H1 (cell line): ENCODE measurements around the gene UBE2E1. TPM values are rescaled to one million over a fixed set of nuclear protein-coding genes. Genes with fewer than 3 reads are reported as not detected.

ENCODE experiments used
- CTCF ChIA-PET: fragments of 300-600 bp; sonication (Branson Sonifier 250); formaldehyde crosslinking; loops from one replicate; lab custom pipeline; 2021; ENCODE audit not compliant: partially characterized antibody; lab: Charles Lee
- POLR2A ChIA-PET: fragments of 300-600 bp; sonication (Branson Sonifier 250); formaldehyde crosslinking; loops from one replicate; lab custom pipeline; 2021; ENCODE audit warnings: inconsistent platforms; ENCODE audit not compliant: partially characterized antibody; lab: Charles Lee
- DNase-seq, 2 experiments: peaks; one replicate each; pipeline versions ENCODE4 v3.0.0 to v3.0.0-alpha.2; 2010 to 2022; ENCODE audit warnings: low spot score in 2 of 2, low read depth in 1 of 2, mixed read lengths in 1 of 2
- FAIRE-seq: peaks from 2 replicates; lab custom pipeline; 2011; peaks lifted over from hg19 to GRCh38; lab: Jason Lieb, UNC
- H2AFZ ChIP-seq: 2 replicates; pipeline ENCODE4 v1.8.1; 2012; ENCODE audit warnings: low read length, inconsistent platforms
- H2AK5ac ChIP-seq: 2 replicates; pipeline ENCODE4 v1.6.1; 2013; ENCODE audit warnings: low read depth, low read length
- H2BK120ac ChIP-seq: replicated peaks from 2 replicates; pipeline ENCODE3; 2013; ENCODE audit warnings: low read depth, low read length, inconsistent platforms
- H2BK12ac ChIP-seq: 2 replicates; pipeline ENCODE4 v1.6.1; 2013; ENCODE audit warnings: low read depth, low read length
- H2BK15ac ChIP-seq: 2 replicates; pipeline ENCODE4 v1.6.1; 2013; ENCODE audit warnings: low read length
- H2BK20ac ChIP-seq: 2 replicates; pipeline ENCODE4 v1.6.1; 2013; ENCODE audit warnings: low read length
- H2BK5ac ChIP-seq: 2 replicates; pipeline ENCODE4 v1.6.1; 2013; ENCODE audit warnings: low read depth, low read length
- H3K14ac ChIP-seq: 2 replicates; pipeline ENCODE4 v1.6.1; 2013; ENCODE audit warnings: inconsistent platforms; ENCODE audit not compliant: insufficient read length
- H3K18ac ChIP-seq: 2 replicates; pipeline ENCODE4 v1.6.1; 2013; ENCODE audit warnings: low read length; ENCODE audit errors: extremely low read depth
- H3K23ac ChIP-seq: 2 replicates; pipeline ENCODE4 v1.6.1; 2013; ENCODE audit warnings: inconsistent platforms; ENCODE audit not compliant: insufficient read length
- H3K23me2 ChIP-seq: 2 replicates; pipeline ENCODE4 v1.6.1; 2013; ENCODE audit warnings: low read depth, low read length
- H3K27ac ChIP-seq: 2 replicates; pipeline ENCODE4 v1.6.1; 2011; ENCODE audit warnings: low read depth, low read length, inconsistent platforms
- H3K27me3 ChIP-seq, 4 experiments: replicated peaks in 1 of 4; 1 replicate in 1 of 4; 2 replicates in 3 of 4; pipeline versions ENCODE4 v1.6.1 to v1.8.1; 2011 to 2013; ENCODE audit warnings: low read length in 3 of 4, mild to moderate bottlenecking in 3 of 4, inconsistent platforms in 2 of 4, mixed read lengths in 2 of 4, moderate library complexity in 1 of 4; ENCODE audit not compliant: control insufficient read depth in 3 of 4, insufficient read depth in 3 of 4; ENCODE audit errors: extremely low read depth in 1 of 4
- H3K36me3 ChIP-seq, 4 experiments: 2 replicates each; pipeline versions ENCODE4 v1.6.1 to v1.8.1; 2011 to 2013; ENCODE audit warnings: mild to moderate bottlenecking in 4 of 4, low read length in 3 of 4, moderate library complexity in 2 of 4, control low read depth in 1 of 4, inconsistent platforms in 1 of 4; ENCODE audit not compliant: insufficient read depth in 4 of 4, control insufficient read depth in 2 of 4
- H3K4ac ChIP-seq: replicated peaks from 2 replicates; pipeline ENCODE3; 2013; ENCODE audit warnings: low read length, low read depth, mixed read lengths, inconsistent platforms; ENCODE audit not compliant: insufficient read length
- H3K4me1 ChIP-seq, 4 experiments: replicated peaks in 1 of 4; 1 replicate in 1 of 4; 2 replicates in 3 of 4; pipeline versions ENCODE4 v1.6.1 to v1.8.1; 2011 to 2013; ENCODE audit warnings: low read length in 3 of 4, inconsistent platforms in 2 of 4, mixed read lengths in 1 of 4; ENCODE audit not compliant: insufficient read depth in 4 of 4, control insufficient read depth in 3 of 4
- H3K4me2 ChIP-seq, 2 experiments: 2 replicates each; pipeline versions ENCODE4 v1.6.1 to v1.8.1; 2011 to 2013; ENCODE audit warnings: low read depth in 2 of 2, low read length in 2 of 2, control low read depth in 1 of 2, inconsistent platforms in 1 of 2, mild to moderate bottlenecking in 1 of 2; ENCODE audit not compliant: insufficient read depth in 1 of 2
- H3K4me3 ChIP-seq, 4 experiments: fragments of 200-600, 300-600 bp in 1 of 4; sonication (generic), shearing (Covaris generic), sonication (Bioruptor Twin) in 1 of 4; 2 replicates each; pipeline versions ENCODE4 v1.5.1 to v1.8.1; 2011 to 2016; ENCODE audit warnings: low read length in 4 of 4, low read depth in 3 of 4, control low read depth in 2 of 4, inconsistent platforms in 2 of 4, mild to moderate bottlenecking in 2 of 4, mixed read lengths in 1 of 4, moderate library complexity in 1 of 4; ENCODE audit not compliant: insufficient read depth in 2 of 4; ENCODE audit errors: extremely low read depth in 1 of 4
- H3K56ac ChIP-seq: replicated peaks from 2 replicates; pipeline ENCODE3; 2013; ENCODE audit warnings: low read depth, mild to moderate bottlenecking, mixed read lengths, low read length, inconsistent platforms; ENCODE audit not compliant: insufficient read length
- H3K79me1 ChIP-seq: 2 replicates; pipeline ENCODE4 v1.6.1; 2013; ENCODE audit warnings: low read depth, low read length, control low read depth
- H3K79me2 ChIP-seq, 2 experiments: 2 replicates each; pipeline versions ENCODE4 v1.6.1 to v1.8.1; 2012 to 2013; ENCODE audit warnings: low read length in 2 of 2, mild to moderate bottlenecking in 2 of 2, inconsistent platforms in 1 of 2; ENCODE audit not compliant: insufficient read depth in 2 of 2, control insufficient read depth in 1 of 2
- H3K9ac ChIP-seq, 4 experiments: replicated peaks in 1 of 4; 1 replicate in 1 of 4; 2 replicates in 3 of 4; pipeline versions ENCODE4 v1.6.1 to v1.8.1; 2011 to 2013; ENCODE audit warnings: low read depth in 3 of 4, low read length in 3 of 4, control low read depth in 2 of 4, mild to moderate bottlenecking in 2 of 4, moderate library complexity in 2 of 4, inconsistent platforms in 1 of 4; ENCODE audit errors: extremely low read depth in 1 of 4
- H3K9me3 ChIP-seq, 2 experiments: 2 replicates each; pipeline versions ENCODE4 v1.6.1 to v1.8.1; 2012 to 2013; ENCODE audit warnings: mild to moderate bottlenecking in 2 of 2, moderate library complexity in 2 of 2, control low read depth in 1 of 2, inconsistent platforms in 1 of 2, low read depth in 1 of 2, low read length in 1 of 2, mixed read lengths in 1 of 2; ENCODE audit not compliant: insufficient read depth in 2 of 2
- H4K20me1 ChIP-seq, 2 experiments: replicated peaks in 1 of 2; 2 replicates each; pipeline versions ENCODE3 to v1.8.1; 2011 to 2013; ENCODE audit warnings: inconsistent platforms in 2 of 2, low read length in 2 of 2, mild to moderate bottlenecking in 1 of 2; ENCODE audit not compliant: insufficient read depth in 2 of 2, control insufficient read depth in 1 of 2
- H4K5ac ChIP-seq: 2 replicates; pipeline ENCODE4 v1.6.1; 2013; ENCODE audit warnings: low read length, low read depth, mixed read lengths, inconsistent platforms; ENCODE audit not compliant: insufficient read length
- H4K8ac ChIP-seq: 2 replicates; pipeline ENCODE4 v1.8.0; 2013; ENCODE audit warnings: mild to moderate bottlenecking, moderate library complexity, low read length, inconsistent platforms; ENCODE audit not compliant: insufficient read depth; ENCODE audit errors: extremely low read depth
- H4K91ac ChIP-seq: replicated peaks from 2 replicates; pipeline ENCODE3; 2013; ENCODE audit warnings: low read length, mixed read lengths, inconsistent platforms; ENCODE audit not compliant: insufficient read length
- BCL11A ChIP-seq, 2 experiments: IDR thresholded peaks; one replicate each; pipeline ENCODE4 v1.6.1; 2011; ENCODE audit warnings: low read depth in 2 of 2, low read length in 2 of 2, mild to moderate bottlenecking in 2 of 2
- CBX8 ChIP-seq: fragments of 300-800, 300-1000 bp; sonication (generic); IDR thresholded peaks from 2 replicates; pipeline ENCODE4 v1.7.1; 2016; ENCODE audit warnings: low read depth, low read length, borderline replicate concordance
- CHD1 ChIP-seq: IDR thresholded peaks from 2 replicates; pipeline ENCODE4 v1.6.1; 2012; ENCODE audit warnings: low read depth, low read length, improper control_type of control experiment
- CHD2 ChIP-seq: IDR thresholded peaks from 2 replicates; pipeline ENCODE4 v1.6.1; 2012; ENCODE audit warnings: low read length, improper control_type of control experiment
- EP300 ChIP-seq, 2 experiments: IDR thresholded peaks; 1 replicate in 1 of 2; 2 replicates in 1 of 2; pipeline ENCODE4 v1.6.1; 2011 to 2012; ENCODE audit warnings: low read depth in 2 of 2, low read length in 2 of 2, mild to moderate bottlenecking in 2 of 2, borderline replicate concordance in 1 of 2, inconsistent platforms in 1 of 2, moderate library complexity in 1 of 2
- EZH2 ChIP-seq: fragments of 200-600 bp; sonication (generic); IDR thresholded peaks from 2 replicates; pipeline ENCODE4 v1.7.1; 2012; ENCODE audit warnings: low read depth, mild to moderate bottlenecking, moderate library complexity, low read length, inconsistent platforms; ENCODE audit not compliant: severe bottlenecking
- FOSL1 ChIP-seq: IDR thresholded peaks from 2 replicates; pipeline ENCODE4 v1.6.1; 2011; ENCODE audit warnings: mild to moderate bottlenecking, low read depth, low read length, moderate library complexity; ENCODE audit not compliant: insufficient read depth
- JUND ChIP-seq: IDR thresholded peaks from 2 replicates; pipeline ENCODE4 v1.6.1; 2011; ENCODE audit warnings: mild to moderate bottlenecking, improper control_type of control experiment, low read length
- SP2 ChIP-seq: IDR thresholded peaks from 2 replicates; pipeline ENCODE4 v1.6.1; 2012; ENCODE audit warnings: mild to moderate bottlenecking, low read length, inconsistent platforms
- SUZ12 ChIP-seq: fragments of 200-600 bp; sonication (generic); IDR thresholded peaks from 2 replicates; pipeline ENCODE4 v1.6.1; 2012; ENCODE audit warnings: mild to moderate bottlenecking, inconsistent platforms, low read length, moderate library complexity, mixed read lengths
- TAF1 ChIP-seq: IDR thresholded peaks from 2 replicates; pipeline ENCODE4 v1.6.1; 2011; ENCODE audit warnings: mild to moderate bottlenecking, low read depth, low read length
- WGBS, 2 experiments: shearing (Covaris generic) in 1 of 2; methylation state at CpG; one replicate each; pipeline versions ENCODE4 v1.1.6 to v1.1.7; 2013 to 2015; ENCODE audit warnings: low lambda C conversion rate in 2 of 2, mixed read lengths in 2 of 2, inconsistent platforms in 1 of 2, low coverage in 1 of 2, missing lambda C conversion rate in 1 of 2; ENCODE audit not compliant: insufficient replicate concordance in 2 of 2, insufficient coverage in 1 of 2, insufficient read length in 1 of 2; ENCODE audit errors: extremely low coverage in 1 of 2, missing lambda C conversion rate in 1 of 2; 5-methylcytosine and 5-hydroxymethylcytosine counted together
- polyA plus RNA-seq, 7 experiments: library from polyadenylated mRNA; depleted of rRNA in 3 of 7; stranded (reverse) in 5 of 7; unstranded in 2 of 7; fragments of >200 nt in 5 of 7; fragments of 200-250 nt in 2 of 7; gene quantifications; 1 replicate in 5 of 7; 2 replicates in 1 of 7; 4 replicates in 1 of 7; pipeline versions ENCODE4 v1.2.1 to v1.2.3, GENCODE V29; 2011 to 2013; ENCODE audit warnings: missing spikeins in 2 of 7, mixed read lengths in 2 of 7
- total RNA-seq: library from RNA; stranded (reverse); fragmentation: NEBNext Ultra II Directional; extraction: Animal tissue kit (Norgen Biotek cat#: 25700); gene quantifications from 2 replicates; pipeline ENCODE4 v1.2.1, GENCODE V29; 2021
- TF ChIP-seq, protein P1 (sequence below): IDR thresholded peaks from 2 replicates; pipeline ENCODE4 v1.6.1; 2011; ENCODE audit warnings: low read length, improper control_type of control experiment

Gene UBE2E1
- total and polyA plus RNA-seq, 2 of the 8 experiments (the other 6 are each of a cell fraction or from before 2014, with no cell fraction given), result 109 to 141 TPM

DNA sequence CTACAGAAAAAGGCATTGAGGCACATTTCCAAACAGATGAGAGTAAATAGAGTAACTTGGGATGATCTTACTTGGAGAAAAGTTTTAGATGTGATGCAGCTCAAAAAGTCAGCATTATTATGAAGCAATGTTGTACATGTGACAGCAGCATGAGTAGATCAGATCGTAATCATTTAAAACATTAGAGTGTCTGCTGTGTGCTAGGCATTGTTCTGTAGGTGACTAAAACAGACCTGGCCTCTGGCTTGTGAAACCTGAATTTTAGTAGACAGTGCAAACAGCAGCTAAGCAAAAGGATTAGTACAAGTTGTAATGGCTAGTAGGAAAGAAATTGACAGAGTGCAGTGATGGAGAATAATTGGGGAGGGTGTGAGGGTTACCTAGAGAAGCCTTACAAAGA lies 15.1 kb downstream of the UBE2E1 start:
- H3K14ac ChIP-seq, result no peak overlapping the region
- TF ChIP-seq JUND (no peak), EZH2 (no peak), BCL11A (IDR thresholded peaks at IDR 0.05; ENCODE audit: low read depth in 2 of 2, low read length in 2 of 2) (no peak), EP300 (IDR thresholded peaks at IDR 0.05; ENCODE audit: borderline replicate concordance in 1 of 2, low read depth in 2 of 2, low read length in 2 of 2) (no peak), CHD2 (no peak), TAF1 (no peak), CBX8 (no peak), SP2 (no peak), CHD1 (no peak), SUZ12 (no peak), FOSL1 (no peak)
- TF ChIP-seq, protein P1, sequence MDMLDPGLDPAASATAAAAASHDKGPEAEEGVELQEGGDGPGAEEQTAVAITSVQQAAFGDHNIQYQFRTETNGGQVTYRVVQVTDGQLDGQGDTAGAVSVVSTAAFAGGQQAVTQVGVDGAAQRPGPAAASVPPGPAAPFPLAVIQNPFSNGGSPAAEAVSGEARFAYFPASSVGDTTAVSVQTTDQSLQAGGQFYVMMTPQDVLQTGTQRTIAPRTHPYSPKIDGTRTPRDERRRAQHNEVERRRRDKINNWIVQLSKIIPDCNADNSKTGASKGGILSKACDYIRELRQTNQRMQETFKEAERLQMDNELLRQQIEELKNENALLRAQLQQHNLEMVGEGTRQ, result no peak

More for the DNA sequence above, 15.1 kb downstream of the UBE2E1 start:
- Histone ChIP-seq H4K20me1 (peaks cover 7 to 21% of the 10 kb centered on the region in 2 experiments), H3K9me3 (no peaks in the 10 kb centered on the region), H2BK12ac (no peak overlapping the region), H3K79me2 (peaks cover 11 to 94% of the 10 kb centered on the region in 2 experiments), H4K8ac (no peak overlapping the region), H3K23ac (no peak overlapping the region), H3K27me3 (no peaks in the 10 kb centered on the region), H3K23me2 (no peaks in the 10 kb centered on the region; the same call in 1 of the 2 replicates), H2BK5ac (no peak overlapping the region), H3K4ac (no peak overlapping the region), H2BK15ac (no peak overlapping the region), H3K18ac (no peak overlapping the region), H2BK20ac (no peak overlapping the region), H2AFZ (no peak overlapping the region), H3K4me3 (no peak overlapping the region), H3K56ac (no peak overlapping the region), H3K27ac (no peak overlapping the region), H3K4me1 (peaks cover 0 to 17% (median 9%) of the 10 kb centered on the region in 4 experiments; a peak in 4 of 7 replicates), H4K5ac (no peak overlapping the region), H3K9ac (no peak overlapping the region), H2AK5ac (no peak overlapping the region), H2BK120ac (no peak overlapping the region), H3K79me1 (peaks cover 9% of the 10 kb centered on the region; the same call in 1 of the 2 replicates), H3K4me2 (no peak overlapping the region), H3K36me3 (peaks cover 0 to 15% (median 0%) of the 10 kb centered on the region in 4 experiments; a peak in 2 of 8 replicates), H4K91ac (no peak overlapping the region)
- no peak for FAIRE-seq
- no peak for DNase-seq
- POLR2A ChIA-PET, result interaction anchor here (1.5 to 2.9 kb wide), 2 partner anchors 10 to 96 kb away, joined by 5 to 13 read pairs; partner anchors contain the start of genes NKIRAS1 and RPL15
- WGBS, 2 experiments, result 77% methylated on average over 1 of the region's 1 CpG; no CpG with 5 or more reads in 1 of the 2 experiments
- CTCF ChIA-PET, result interaction anchor here (1.9 kb wide), 1 partner anchor 11 kb away, joined by 6 read pairs; no protein-coding TSS in a partner anchor
